Activated naive CD4-positive, alpha-beta T cell (primary cell): ENCODE results near the gene IL17RE.
"Not testable (repeated sequence)": the region's sequence is repeated elsewhere in the genome, so short reads cannot be mapped to it uniquely, and the experiment has no call there.

Experiments used
- DNase-seq, 4 experiments: peaks; one replicate each; lab custom pipeline; 2025; lab: John Stamatoyannopoulos, UW

Gene IL17RE

DNA sequence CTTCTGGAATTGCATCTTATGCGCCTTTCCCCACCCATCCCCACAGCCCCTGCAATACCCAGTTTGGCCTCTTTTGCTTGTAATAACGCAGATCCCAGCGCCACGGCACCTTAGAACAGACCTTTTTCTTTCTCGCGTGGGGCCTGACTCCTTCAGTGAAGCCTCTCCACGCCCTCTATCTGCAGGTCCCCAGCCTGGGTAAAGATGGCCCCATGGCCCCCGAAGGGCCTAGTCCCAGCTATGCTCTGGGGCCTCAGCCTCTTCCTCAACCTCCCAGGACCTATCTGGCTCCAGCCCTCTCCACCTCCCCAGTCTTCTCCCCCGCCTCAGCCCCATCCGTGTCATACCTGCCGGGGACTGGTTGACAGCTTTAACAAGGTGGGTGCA, 31.6 kb downstream of the IL17RE start:
- DNase-seq = no peak

DNA sequence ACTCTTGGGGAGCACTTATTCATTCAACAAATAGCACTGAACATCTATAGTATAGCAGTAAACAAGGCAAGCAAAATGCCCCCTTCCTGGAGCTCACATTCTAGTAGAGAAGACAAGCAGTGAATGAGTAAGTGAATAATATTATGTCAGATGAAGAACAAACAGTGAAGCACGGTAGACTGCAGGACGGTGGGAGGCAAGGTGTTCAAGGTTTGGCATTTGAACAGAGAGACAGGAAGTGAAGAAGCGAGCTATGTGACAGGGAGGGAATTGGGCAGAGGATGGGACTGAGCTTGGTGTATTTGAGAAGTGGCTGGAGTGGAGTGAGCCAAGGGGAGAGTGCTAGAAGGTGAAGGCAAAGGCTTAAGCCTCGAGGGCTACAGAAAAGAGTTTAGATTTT, 32.3 kb downstream of the IL17RE start:
- DNase-seq = no peak

DNA sequence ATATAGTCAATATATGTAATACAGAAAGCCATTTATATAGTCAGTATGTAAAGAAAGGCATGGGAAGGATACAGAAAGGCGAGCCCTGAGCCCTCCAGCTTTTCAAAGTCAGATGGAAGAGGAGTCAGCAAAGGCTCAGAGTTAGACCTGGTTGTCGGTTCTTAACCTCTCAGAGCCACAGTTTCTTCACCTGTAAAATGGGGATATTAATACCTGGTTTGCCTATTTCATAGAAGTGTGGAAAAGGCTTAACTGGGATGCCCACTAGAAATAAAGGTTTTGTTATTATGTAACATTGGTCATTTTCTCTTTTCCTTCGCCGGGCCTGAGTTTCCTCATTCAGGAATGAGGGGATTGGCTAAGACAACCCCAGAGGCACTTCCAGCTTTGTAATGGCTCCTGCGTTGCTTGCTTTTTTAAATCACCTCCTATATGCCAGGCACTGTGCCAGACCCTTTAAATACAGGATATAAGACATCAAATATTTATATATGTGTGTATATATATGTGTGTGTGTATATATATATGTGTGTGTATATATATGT, 33.4 kb downstream of the IL17RE start:
- no peak for DNase-seq

DNA sequence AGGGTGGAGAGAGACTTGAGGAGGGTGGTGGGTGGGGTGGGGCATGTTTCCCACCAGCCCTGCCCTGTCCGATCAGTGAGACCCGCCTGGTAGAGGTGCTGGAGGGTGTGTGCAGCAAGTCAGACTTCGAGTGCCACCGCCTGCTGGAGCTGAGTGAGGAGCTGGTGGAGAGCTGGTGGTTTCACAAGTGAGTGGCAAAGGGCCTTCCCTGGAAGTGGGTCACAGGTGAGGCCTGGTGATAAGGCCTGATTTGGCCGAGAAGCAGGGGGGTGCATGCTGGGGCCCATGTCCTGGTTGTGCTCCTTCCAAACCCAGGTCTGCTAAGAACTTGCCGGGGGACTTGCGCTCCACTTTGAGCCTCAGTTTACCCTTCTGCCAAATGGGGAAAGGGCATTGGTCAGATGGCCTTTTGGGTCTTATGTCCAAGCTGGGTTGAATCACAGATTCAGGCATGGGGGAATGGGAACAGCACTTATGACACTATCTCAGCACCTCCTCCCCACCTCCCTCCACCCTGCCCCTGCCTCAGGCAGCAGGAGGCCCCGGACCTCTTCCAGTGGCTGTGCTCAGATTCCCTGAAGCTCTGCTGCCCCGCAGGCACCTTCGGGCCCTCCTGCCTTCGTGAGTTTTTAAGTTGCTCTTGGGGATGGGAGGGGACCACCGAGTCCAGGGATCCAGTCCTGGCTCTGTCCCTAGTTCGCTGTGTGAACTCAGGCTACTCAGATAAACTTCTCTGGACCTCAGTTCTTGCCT, 35.0 kb downstream of the IL17RE start:
- DNase-seq = no peak

DNA sequence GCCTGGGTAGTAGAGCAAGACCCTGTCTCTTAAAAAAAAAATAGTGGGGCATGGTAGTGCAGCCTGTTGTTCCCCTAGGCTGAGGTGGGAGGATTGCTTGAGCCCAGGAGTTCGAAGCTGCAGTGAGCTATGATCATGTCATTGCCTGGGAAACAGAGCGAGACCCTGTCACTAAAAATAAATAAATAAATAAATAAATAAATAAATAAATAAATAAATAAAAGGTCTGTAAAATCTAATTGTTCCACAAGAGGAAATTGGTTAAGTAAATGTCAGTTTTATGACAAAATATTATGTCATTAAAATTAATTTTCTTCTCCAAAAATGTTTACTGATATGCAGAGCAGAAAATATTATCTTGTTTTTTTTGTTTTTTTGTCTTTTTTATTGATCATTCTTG, 36.3 kb downstream of the IL17RE start:
- DNase-seq = no peak

DNA sequence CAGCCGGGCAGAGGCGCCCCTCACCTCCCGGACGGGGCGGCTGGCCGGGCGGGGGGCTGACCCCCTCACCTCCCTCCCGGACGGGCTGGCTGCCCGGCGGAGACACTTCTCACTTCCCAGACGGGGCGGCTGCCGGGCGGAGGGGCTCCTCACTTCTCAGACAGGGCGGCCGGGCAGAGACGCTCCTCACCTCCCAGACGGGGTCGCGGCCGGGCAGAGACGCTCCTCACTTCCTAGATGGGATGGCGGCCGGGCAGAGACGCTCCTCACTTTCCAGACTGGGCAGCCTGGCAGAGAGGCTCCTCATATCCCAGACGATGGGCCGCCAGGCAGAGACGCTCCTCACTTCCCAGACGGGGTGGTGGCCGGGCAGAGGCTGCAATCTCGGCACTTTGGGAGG, 37.3 kb downstream of the IL17RE start:
- not testable (repeated sequence) for DNase-seq

DNA sequence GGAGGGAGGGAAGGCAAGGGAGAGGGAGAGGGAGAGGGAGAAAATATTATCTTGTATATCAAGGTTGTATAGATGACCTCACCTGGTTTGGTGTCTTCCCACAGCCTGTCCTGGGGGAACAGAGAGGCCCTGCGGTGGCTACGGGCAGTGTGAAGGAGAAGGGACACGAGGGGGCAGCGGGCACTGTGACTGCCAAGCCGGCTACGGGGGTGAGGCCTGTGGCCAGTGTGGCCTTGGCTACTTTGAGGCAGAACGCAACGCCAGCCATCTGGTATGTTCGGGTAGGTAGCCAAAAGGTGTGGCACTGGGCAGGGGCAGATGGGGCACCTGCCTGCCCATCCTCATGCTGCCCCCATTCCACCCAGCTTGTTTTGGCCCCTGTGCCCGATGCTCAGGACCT, 38.1 kb downstream of the IL17RE start:
- no peak for DNase-seq

DNA sequence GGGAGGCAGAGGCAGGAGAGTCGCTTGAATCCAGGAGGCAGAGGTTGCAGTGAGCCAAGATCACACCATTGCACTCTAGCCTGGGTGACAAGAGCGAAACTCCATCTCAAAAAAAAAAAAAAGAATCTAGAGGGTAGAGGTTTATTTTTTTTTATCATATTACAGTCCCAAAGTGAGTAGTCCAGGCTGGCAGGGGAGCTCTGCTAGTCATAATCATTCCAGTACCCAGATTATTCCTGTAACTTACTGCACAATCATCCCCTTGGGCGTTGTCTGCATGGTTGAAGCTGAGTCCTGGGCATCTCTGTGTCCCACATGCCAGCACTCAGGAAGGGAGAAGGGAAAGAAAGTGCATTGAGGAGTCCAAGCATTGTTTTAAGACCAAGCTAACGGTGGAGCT, 39.5 kb downstream of the IL17RE start:
- DNase-seq = no peak

DNA sequence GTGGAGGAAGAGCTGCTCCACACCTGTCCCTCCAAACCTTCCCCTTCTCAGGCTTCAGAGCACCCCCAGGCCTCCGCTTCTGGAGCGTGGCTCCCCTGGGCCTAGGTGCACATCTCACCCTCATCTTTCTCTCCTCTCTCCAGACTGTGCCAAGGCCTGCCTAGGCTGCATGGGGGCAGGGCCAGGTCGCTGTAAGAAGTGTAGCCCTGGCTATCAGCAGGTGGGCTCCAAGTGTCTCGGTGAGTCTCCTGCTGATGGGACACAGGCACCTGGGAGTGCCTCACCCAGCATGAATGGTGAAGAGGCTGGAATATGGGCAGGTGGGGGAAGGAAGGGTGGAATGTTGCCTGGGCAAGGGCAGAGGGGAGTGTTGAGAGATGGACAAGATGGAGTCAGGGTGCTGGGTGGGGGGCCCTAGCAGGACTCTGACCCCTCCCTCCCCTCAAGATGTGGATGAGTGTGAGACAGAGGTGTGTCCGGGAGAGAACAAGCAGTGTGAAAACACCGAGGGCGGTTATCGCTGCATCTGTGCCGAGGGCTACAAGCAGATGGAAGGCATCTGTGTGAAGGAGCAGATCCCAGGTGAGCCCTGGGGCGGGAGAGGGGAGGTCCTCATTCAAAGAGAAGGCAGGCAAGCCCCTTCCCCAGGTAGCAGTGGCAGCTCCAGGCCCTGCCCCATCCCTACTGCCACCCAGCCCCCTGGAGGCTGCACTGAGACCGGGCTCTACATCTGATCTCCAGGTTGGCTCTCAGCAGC, 40.5 kb downstream of the IL17RE start:
- no peak for DNase-seq

DNA sequence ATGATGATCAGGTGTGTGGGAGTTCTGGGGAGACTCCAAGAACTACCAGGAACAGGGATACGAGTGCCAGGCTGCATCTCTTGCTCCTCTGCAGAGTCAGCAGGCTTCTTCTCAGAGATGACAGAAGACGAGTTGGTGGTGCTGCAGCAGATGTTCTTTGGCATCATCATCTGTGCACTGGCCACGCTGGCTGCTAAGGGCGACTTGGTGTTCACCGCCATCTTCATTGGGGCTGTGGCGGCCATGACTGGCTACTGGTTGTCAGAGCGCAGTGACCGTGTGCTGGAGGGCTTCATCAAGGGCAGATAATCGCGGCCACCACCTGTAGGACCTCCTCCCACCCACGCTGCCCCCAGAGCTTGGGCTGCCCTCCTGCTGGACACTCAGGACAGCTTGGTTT, 41.6 kb downstream of the IL17RE start:
- no peak for DNase-seq

DNA sequence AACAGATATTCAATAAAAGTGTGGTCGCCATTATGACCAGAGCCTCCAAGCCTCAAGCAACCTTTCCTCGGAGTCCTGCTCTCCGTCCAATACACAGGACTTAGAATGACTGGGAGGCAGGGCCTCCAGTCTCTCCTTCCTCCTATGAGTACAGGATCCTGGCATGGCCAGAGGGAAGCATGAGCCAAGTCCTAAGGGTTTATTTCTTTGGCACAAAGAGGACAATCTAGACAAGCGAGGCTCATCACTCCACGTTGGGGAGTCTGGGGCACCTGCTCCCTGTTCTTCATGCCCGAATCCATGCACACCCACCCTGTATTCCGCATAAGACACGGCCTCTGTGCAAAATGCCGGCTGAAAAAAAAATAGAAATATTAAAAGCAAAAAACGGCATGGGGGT, 42.7 kb downstream of the IL17RE start:
- no peak for DNase-seq

DNA sequence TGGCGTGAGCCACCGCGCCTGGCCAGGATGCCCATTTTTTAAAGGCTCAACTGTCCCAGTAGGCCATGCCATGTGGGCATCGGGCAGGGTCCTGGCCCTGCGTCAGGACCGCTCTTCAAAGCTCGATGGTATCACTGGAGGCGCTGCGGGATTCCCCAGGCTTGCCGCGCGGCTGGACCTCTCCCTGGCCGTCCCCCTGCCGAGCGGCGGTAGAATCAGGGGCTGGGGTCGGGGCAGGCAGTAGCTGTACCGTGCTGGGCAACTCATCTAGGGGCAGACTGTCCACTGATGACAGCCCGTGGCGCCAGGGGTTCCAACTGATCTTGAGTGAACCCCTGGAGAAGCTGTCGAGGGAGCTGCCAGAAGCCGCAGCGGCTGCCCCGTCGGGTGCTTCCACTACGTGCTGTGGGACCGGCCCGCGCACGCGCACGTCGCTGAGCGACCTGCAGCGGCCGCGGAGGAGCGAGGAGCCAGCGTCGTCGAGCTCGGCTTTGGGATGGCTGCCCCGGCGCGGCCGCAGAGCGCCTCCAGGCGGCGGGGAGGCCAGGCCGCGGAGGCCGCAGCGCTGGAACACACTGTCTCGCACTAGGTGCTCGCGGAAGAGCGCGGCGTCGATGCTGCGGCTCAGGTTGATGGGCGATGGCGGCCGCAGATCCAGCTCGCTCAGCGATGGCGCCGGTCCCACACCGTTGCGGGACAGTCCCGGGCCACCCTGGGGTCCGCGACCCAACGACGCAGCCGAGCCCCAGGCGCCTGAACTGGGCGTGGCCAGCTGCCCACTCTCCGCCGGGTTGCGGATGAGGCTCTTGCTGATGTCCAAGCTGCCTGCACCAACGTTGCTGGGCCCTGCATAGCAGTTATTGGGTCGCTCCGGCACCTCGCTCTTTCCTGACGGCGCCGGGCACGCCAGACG, 43.7 kb downstream of the IL17RE start:
- peak; percentile 50 to 81 (median 56) for DNase-seq

DNA sequence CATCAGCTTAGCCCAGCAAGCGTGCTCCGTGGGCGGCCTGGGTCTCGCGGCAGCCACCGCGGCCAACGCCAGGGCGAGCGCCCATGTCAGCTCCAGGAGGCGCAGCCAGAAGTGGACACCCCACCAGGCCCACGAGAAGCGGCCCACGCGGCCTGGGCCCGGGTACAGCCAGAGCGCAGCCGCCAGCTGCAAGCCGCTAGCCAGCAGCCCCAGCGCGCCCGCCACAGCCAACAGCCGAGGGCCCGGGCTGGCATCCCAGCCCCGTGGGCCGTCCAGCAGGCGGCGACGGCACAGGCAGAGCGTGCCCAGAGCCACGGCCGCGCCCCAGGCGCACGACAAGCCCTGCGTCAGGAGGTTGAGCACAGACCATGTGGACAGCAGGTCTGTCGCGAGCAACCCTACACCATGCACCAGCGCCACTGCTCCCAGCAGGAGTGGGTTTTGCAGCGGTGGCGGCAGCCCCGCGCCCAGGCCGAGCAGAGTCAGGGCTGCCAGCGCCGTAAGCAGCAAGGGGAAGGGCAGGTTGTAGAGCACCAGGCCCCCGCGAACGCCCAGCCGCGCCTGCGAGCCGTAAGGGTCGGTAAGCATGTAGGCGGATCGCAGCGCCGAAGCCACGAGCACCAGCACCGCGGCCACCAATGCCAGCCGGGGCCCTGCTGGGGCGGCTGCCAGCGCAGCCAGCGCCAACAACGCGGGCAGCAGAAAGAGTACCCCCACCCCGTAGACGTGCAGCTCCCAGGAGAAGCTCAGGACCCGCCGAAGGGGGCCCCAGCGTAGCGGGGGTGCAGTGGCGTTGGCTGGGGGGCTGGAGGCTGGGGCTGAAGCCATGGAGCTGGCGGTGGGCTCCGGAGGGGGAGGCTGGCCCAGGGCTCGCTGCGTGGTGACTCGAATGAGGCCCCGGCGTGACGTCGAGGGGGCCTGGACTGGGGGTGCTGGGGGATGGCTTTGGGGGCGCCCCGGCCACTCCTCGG, 44.7 kb downstream of the IL17RE start:
- no peak for DNase-seq

DNA sequence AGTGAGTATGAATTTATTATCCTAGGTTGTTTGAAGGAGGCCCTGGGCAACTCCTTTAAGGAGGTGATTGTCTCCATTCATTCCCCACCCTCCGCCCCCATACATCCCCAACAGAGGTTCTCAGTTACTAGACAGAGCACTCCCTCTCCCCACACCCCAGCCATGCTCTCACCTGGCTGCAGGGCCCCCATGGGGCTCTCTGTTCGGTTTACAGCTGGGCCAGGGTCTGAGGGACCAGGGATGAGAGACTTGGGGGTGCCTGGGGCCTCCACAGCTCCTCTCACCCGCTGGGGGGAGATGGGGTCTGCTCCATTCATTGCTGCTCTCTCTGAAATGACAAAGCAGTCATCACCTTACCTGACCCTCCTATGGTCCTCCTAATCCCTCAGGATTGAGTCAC, 45.9 kb downstream of the IL17RE start:
- DNase-seq = no peak

DNA sequence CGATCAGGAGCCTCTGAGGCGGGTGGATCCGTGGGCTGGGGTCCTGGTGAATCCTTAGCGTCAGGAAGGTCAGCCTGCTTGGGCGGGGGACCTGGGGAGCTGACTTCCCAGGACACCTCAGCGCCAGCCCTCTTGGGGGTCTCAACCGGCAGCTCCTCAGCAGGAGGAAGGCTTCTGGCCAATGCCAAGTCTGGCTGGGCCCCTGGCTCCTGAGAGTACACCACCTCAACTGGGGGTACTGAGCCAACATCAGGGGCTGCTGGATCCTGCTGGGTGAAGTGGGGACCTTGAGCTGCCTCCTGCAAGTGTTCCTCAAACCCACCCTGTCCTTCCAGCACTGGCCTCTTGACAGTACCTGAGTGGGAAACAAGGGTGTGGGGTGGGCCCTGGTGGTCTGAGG, 46.5 kb downstream of the IL17RE start:
- DNase-seq = no peak

DNA sequence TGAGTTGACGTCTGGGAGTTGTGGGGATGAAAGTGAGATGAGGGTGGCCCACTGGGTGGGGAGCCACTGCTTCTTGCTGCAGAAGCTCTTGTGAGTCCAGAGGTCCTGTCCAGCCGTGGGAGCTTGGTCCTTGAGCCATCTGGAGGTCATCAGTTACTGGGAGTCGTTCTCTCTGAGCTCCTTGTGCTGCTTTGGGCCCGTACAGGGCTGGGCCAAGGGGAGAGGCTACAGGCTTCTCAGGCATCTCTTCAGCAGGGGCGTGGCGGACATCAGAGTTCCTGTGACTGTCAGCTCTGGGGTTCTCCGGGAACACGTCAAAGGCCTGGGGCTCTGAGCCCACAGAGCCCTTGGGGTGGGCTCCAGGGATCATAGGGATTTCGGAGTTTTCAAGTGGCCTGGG, 47.0 kb downstream of the IL17RE start:
- no peak for DNase-seq

DNA sequence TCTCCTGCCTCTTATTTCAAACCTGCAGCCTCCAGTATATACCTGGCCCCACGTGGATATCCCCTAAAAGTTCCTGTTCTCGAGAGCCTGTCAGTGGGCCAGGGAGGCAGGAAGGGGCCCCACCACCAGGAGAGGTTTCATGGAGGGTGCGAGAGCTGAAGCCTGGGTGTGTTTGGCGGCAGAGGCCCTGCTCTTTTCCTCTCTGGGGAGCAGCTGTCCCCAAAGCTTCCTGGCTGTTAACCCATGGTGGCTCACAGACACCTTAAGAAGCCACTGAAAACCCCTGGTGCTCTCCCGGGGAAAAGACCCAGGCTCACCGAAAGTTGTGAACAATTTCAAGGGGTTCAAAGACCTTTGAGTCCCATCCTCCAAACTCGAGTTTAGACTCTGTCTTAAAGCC, 48.5 kb downstream of the IL17RE start:
- no peak for DNase-seq

DNA sequence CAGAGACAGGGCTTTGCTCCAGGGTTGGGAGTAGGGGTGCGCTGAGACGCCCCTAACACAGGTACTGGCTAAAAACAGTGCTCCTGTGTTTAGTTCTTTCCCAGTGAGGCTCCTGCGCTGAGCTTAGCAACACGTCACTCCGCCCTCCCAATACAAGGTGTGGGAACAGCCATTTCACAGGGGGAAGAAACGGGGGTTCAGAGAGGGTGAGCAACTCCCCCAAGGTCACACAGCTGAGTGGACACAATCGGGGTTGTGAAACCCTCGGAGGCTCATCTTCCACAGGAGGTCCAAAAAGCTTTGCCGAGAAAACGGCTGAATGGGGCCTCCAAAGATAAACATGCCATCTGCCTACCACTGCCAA, 48.9 kb downstream of the IL17RE start:
- no peak for DNase-seq

DNA sequence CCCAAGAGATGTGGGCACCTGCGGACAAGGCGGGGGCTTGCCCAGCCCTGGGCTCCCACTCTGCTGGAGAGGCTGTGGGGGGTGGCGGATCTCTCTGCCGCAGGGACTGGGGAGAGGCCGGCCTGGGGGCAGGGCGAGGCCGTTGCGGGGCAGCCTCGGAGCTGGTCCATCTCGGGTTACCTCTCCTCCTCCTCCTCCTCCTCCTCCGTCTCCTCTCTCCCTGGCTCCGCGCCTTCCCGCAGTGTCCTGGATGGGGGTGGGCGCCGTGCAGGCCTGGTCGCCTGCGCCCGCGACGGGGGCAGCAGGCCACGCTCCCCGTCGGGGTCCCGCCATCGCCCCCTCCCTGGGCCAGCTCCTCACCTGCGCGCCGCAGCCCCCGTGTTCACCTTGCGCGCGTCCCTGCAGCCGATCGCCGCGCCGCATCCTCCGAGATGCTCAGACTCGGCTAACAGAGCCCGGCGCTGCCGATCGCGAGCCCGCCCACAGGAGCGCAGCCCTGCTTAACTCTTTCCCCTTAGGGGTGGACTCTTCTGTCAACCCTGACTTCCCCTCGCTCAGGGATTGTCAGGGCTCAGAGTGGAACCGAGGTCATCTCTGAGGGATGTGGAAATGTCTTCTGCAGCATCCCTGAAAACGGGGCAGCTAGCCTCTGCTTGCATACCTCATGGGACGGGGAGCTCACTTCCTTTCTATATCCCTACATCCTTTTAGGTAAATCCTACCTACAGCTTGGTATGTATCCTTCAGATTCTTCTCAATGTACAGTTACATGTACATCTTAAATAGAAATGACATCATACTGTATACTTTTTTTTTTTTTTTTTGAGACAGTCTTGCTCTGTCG, 49.5 kb downstream of the IL17RE start, which contains the start of gene PRRT3:
Gene PRRT3, minus strand, starts transcription at position 447 of the 844 bp plus-strand sequence. CDS start 2,293 bp downstream, outside the sequence.
- peak in 3 of 4 experiments; percentile 15 to 56 (median 24) for DNase-seq

DNA sequence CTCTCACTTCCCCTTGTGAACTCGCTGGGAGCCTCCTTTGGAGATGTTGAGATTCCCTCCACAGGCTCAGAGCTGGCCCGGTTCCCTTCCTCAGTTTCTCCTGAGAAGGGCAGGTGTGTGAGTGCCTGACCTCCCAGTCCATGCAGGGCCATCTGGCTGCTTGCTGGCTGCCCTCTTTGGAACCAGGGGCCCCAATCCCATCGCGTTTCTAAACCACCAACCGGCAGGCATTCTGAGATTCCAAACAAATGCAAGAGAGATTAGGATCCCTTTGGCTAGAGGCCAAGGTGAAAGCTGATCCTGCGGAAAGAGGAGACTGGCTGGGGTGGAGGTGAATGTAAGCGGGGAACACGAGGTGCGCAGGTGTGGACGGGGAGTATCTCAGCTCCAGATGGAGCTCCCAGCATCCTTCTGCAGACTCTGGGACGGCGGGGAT, 52.4 kb downstream of the IL17RE start:
- no peak for DNase-seq
